K562 (cell line): ENCODE results near the gene NKAIN1. TPM values are rescaled to one million over a fixed set of nuclear protein-coding genes. Genes with fewer than 3 reads are reported as not detected.

Source experiments
- ATAC-seq: fragments of 200-7000 bp; cut with Tn5 transposase; 3 replicates; pipeline ENCODE4 v1.9.1; 2020; ENCODE audit warnings: moderate library complexity
- BruUV-seq: library from RNA; stranded (reverse); fragments of 400-500 nt; replicated peaks from 2 replicates; lab custom pipeline; 2021; lab: Mats Ljungman, UMichigan
- CTCF ChIA-PET: fragments of 300-600 bp; formaldehyde crosslinking; extraction: SDS; loops from one replicate; lab custom pipeline; 2021; ENCODE audit warnings: low intra/inter-chr PET ratio; lab: Yijun Ruan, JAX
- POLR2A ChIA-PET: fragments of 300-600, 350-650 bp; sonication (Branson Sonifier 250); formaldehyde crosslinking; extraction: SDS; loops from one replicate; lab custom pipeline; 2021; ENCODE audit warnings: antibody characterized with exemption, inconsistent platforms; lab: Yijun Ruan, JAX
- DNase-seq, 4 experiments: peaks; one replicate each; pipeline versions ENCODE4 v3.0.0 to v3.0.0-alpha.2; 2011 to 2018; ENCODE audit warnings: low spot score in 3 of 4, mixed read lengths in 3 of 4; ENCODE audit errors: extremely low read depth in 1 of 4
- FAIRE-seq: peaks from 2 replicates; lab custom pipeline; 2011; peaks lifted over from hg19 to GRCh38; lab: Jason Lieb, UNC
- H2AFZ ChIP-seq: 2 replicates; pipeline ENCODE4 v1.6.0; 2011; ENCODE audit warnings: low read depth, low read length, control low read depth, inconsistent platforms
- H3K27ac ChIP-seq: fragments of 200-600 bp; 3 replicates; pipeline ENCODE4 v1.8.0; 2011; ENCODE audit warnings: low read depth, mild to moderate bottlenecking, control low read depth, inconsistent platforms, low read length, moderate library complexity, mixed read lengths; ENCODE audit errors: extremely low read depth
- H3K27me3 ChIP-seq, 2 experiments: fragments of 300-600 bp in 1 of 2; 2 replicates in 1 of 2; 3 replicates in 1 of 2; pipeline versions ENCODE4 v1.6.0 to v1.8.0; 2011; ENCODE audit warnings: inconsistent platforms in 2 of 2, low read length in 2 of 2, mild to moderate bottlenecking in 1 of 2, mixed read lengths in 1 of 2, moderate library complexity in 1 of 2; ENCODE audit not compliant: control insufficient read depth in 2 of 2, insufficient read depth in 2 of 2
- H3K36me3 ChIP-seq: fragments of 300-600 bp; 3 replicates; pipeline ENCODE4 v1.8.0; 2011; ENCODE audit warnings: mild to moderate bottlenecking, low read length, inconsistent platforms; ENCODE audit not compliant: control insufficient read depth, insufficient read depth
- H3K4me1 ChIP-seq, 2 experiments: fragments of 200-600 bp in 1 of 2; replicated peaks in 1 of 2; 2 replicates in 1 of 2; 3 replicates in 1 of 2; pipeline versions ENCODE4 v1.5.1 to v1.8.0; 2011; ENCODE audit warnings: inconsistent platforms in 2 of 2, low read length in 2 of 2, mild to moderate bottlenecking in 1 of 2, mixed read lengths in 1 of 2, moderate library complexity in 1 of 2; ENCODE audit not compliant: control insufficient read depth in 2 of 2, insufficient read depth in 2 of 2
- H3K4me2 ChIP-seq: 2 replicates; pipeline ENCODE4 v1.6.1; 2011; ENCODE audit warnings: low read length, control low read depth, inconsistent platforms, mixed read lengths; ENCODE audit not compliant: insufficient read depth
- H3K4me3 ChIP-seq: fragments of 200-600 bp; sonication (generic), shearing (Covaris generic); 2 replicates; pipeline ENCODE4 v1.5.1; 2016; ENCODE audit warnings: control low read depth, inconsistent platforms
- H3K79me2 ChIP-seq: fragments of 200-600 bp; 3 replicates; pipeline ENCODE4 v1.8.0; 2011; ENCODE audit warnings: low read length, inconsistent platforms; ENCODE audit not compliant: control insufficient read depth, insufficient read depth
- H3K9ac ChIP-seq, 2 experiments: 2 replicates each; pipeline versions ENCODE4 v1.6.0 to v1.6.1; 2011; ENCODE audit warnings: low read depth in 2 of 2, low read length in 2 of 2, control low read depth in 1 of 2, inconsistent platforms in 1 of 2, mild to moderate bottlenecking in 1 of 2, mixed read lengths in 1 of 2; ENCODE audit not compliant: insufficient read depth in 1 of 2
- H3K9me1 ChIP-seq: one replicate; pipeline ENCODE4 v1.6.0; 2011; ENCODE audit warnings: inconsistent platforms, mild to moderate bottlenecking, low read length, moderate library complexity; ENCODE audit not compliant: control insufficient read depth, insufficient read depth
- H3K9me3 ChIP-seq: replicated peaks from 2 replicates; pipeline ENCODE4 v1.5.1; 2011; ENCODE audit warnings: low read depth, low read length, inconsistent platforms; ENCODE audit not compliant: control insufficient read depth, insufficient read depth
- H4K20me1 ChIP-seq: replicated peaks from 2 replicates; pipeline ENCODE4 v1.6.1; 2011; ENCODE audit warnings: low read length, inconsistent platforms, mixed read lengths; ENCODE audit not compliant: control insufficient read depth, insufficient read depth
- ADNP ChIP-seq: fragments of 200-800 bp; sonication (Bioruptor generic); IDR thresholded peaks from 2 replicates; pipeline ENCODE4 v1.6.1; 2016; ENCODE audit warnings: missing genetic modification characterization, missing compliant biosample characterization
- ARID1B ChIP-seq: fragments of 450-650 bp; IDR thresholded peaks from 2 replicates; pipeline ENCODE4 v1.6.1; 2016; ENCODE audit warnings: antibody characterized with exemption, mild to moderate bottlenecking, inconsistent platforms
- NRF1 ChIP-seq, 2 experiments: fragments of 450-650 bp; IDR thresholded peaks in 1 of 2; conservative IDR thresholded peaks in 1 of 2; 2 replicates each; pipeline ENCODE4 v1.6.1; 2014; ENCODE audit warnings: mild to moderate bottlenecking in 2 of 2
- TBL1XR1 ChIP-seq, 2 experiments: IDR thresholded peaks; 2 replicates each; pipeline ENCODE4 v1.6.1; 2012; ENCODE audit warnings: improper control_type of control experiment in 2 of 2, low read length in 2 of 2, mild to moderate bottlenecking in 1 of 2
- ZNF384 ChIP-seq: IDR thresholded peaks from 2 replicates; pipeline ENCODE4 v1.6.1; 2012; ENCODE audit warnings: low read depth, low read length, improper control_type of control experiment
- ZNF717 ChIP-seq: fragments of 250-450 bp; sonication (Bioruptor Pico); IDR thresholded peaks from 2 replicates; pipeline ENCODE4 v1.5.0; 2021
- WGBS: fragments of 100-300 bp; shearing (Covaris generic); methylation state at CpG from one replicate; pipeline ENCODE4 v1.1.6; 2016; ENCODE audit warnings: low coverage, mixed read lengths; ENCODE audit not compliant: insufficient coverage; ENCODE audit errors: missing lambda C conversion rate; 5-methylcytosine and 5-hydroxymethylcytosine counted together
- in situ Hi-C: fragments of 300-500 bp; cut with MboI; formaldehyde crosslinking; loops from 4 replicates; pipeline ENCODE4 v1.15.0; 2018; ENCODE audit warnings: inconsistent platforms, mixed read lengths
- intact Hi-C: fragments of 100-400 bp; cut with micrococcal nuclease; formaldehyde crosslinking; loops from 2 replicates; pipeline ENCODE4 v1.14.2; 2022
- polyA plus RNA-seq, 8 experiments: library from polyadenylated mRNA; depleted of rRNA in 4 of 8; stranded (reverse) in 5 of 8; unstranded in 3 of 8; fragments of >200 nt; fragmentation: Nextera tagmentation in 2 of 8; fragmentation: Illumina TruSeq in 1 of 8; extraction: Ambion mirVana in 2 of 8; extraction: Trizol in 1 of 8; gene quantifications; 2 replicates each; pipeline versions ENCODE4 v1.2.1 to v1.2.3, GENCODE V29; 2011 to 2014; ENCODE audit warnings: inconsistent platforms in 1 of 8, missing spikeins in 1 of 8
- total RNA-seq, 7 experiments: library from RNA; depleted of rRNA in 6 of 7; stranded (reverse); fragments of >200 nt in 6 of 7; fragmentation: Illumina TruSeq in 2 of 7; extraction: Trizol in 2 of 7; gene quantifications; 2 replicates each; pipeline versions ENCODE4 v1.2.1 to v1.2.3, GENCODE V29; 2011 to 2021; ENCODE audit warnings: low replicate concordance in 1 of 7
- TF ChIP-seq, protein P1 (sequence below): fragments of 450-650 bp; formaldehyde crosslinking; IDR thresholded peaks from 2 replicates; pipeline ENCODE4 v1.4.0; 2022; ENCODE audit warnings: missing genetic modification characterization
- TF ChIP-seq, protein P2 (sequence below): fragments of 450-650 bp; formaldehyde crosslinking; IDR thresholded peaks from 2 replicates; pipeline ENCODE4 v1.4.0; 2020; ENCODE audit warnings: mild to moderate bottlenecking, mixed read lengths

NKAIN1 gene
- total and polyA plus RNA-seq, 9 of the 15 experiments (the other 6 are each of a cell fraction or from before 2014, with no cell fraction given), result 0.03 to 0.22 (median 0.04) TPM; not detected in 3

DNA sequence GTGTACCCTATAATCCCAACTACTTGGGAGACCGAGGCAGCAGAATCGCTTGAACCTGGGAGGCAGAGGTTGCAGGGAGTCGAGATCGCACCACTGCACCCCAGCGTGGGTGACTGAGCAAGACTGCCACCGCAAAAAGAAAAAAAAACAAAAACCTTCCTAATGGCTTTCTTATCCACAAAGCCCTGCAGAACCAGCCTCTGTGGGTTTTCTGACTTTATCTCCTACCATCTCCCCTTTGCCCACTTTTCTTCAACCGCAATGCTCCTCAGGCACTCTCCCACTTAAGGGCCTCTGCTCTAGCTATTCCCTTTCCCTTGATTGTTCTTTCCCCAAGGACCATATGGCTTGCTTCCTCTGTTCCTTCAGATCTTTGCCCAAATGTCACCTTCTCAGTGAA lies 106.3 kb downstream of the NKAIN1 start:
- intact Hi-C loops, result no loop called here
- H3K36me3 ChIP-seq, result no peaks in the 10 kb centered on the region
- 0 out of 2 replicates have a peak overlapping the region, but pooled peaks have one; percentile 40 for H2AFZ ChIP-seq
- TF ChIP-seq ADNP (no peak), TBL1XR1 (IDR thresholded peaks at IDR 0.05; ENCODE audit: low read length in 2 of 2) (no peak), ZNF717 (CRISPR knock-in tag) (no peak), NRF1 (conservative IDR thresholded peaks at IDR 0.05 in 1 of 2, IDR thresholded peaks at IDR 0.05 in 1 of 2) (no peak), ZNF384 (peak; percentile 53; the same call in 1 of the 2 replicates), ARID1B (0 out of 2 replicates have a peak, but pooled peaks have one; percentile 7)
- TF ChIP-seq, protein P1, sequence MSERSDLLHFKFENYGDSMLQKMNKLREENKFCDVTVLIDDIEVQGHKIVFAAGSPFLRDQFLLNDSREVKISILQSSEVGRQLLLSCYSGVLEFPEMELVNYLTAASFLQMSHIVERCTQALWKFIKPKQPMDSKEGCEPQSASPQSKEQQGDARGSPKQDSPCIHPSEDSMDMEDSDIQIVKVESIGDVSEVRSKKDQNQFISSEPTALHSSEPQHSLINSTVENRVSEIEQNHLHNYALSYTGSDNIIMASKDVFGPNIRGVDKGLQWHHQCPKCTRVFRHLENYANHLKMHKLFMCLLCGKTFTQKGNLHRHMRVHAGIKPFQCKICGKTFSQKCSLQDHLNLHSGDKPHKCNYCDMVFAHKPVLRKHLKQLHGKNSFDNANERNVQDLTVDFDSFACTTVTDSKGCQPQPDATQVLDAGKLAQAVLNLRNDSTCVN, result 0 out of 2 replicates have a peak, but pooled peaks have one; percentile 25
- TF ChIP-seq, protein P2, sequence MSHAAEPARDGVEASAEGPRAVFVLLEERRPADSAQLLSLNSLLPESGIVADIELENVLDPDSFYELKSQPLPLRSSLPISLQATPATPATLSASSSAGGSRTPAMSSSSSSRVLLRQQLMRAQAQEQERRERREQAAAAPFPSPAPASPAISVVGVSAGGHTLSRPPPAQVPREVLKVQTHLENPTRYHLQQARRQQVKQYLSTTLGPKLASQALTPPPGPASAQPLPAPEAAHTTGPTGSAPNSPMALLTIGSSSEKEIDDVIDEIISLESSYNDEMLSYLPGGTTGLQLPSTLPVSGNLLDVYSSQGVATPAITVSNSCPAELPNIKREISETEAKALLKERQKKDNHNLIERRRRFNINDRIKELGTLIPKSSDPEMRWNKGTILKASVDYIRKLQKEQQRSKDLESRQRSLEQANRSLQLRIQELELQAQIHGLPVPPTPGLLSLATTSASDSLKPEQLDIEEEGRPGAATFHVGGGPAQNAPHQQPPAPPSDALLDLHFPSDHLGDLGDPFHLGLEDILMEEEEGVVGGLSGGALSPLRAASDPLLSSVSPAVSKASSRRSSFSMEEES, result no peak
- ChIA-PET CTCF (interaction anchor here (0.7 kb wide), 1 partner anchor 587 kb away, joined by 3 read pairs; no protein-coding TSS in a partner anchor), POLR2A (interaction anchor here (0.6 to 1.1 kb wide), 5 partner anchors 9 to 187 kb away, joined by 3 to 6 read pairs (median 4); partner anchors contain the start of gene PUM1)
- H3K4me2 ChIP-seq, result no peak overlapping the region
- H4K20me1 ChIP-seq, result no peaks in the 10 kb centered on the region
- FAIRE-seq (no peak), DNase-seq (no peak), ATAC-seq (peak; percentile 30; the same call in 1 of the 3 replicates)
- no peaks in the 10 kb centered on the region for H3K9me1 ChIP-seq
- H3K79me2 ChIP-seq, result no peaks in the 10 kb centered on the region
- H3K4me1 ChIP-seq, result no peaks in the 10 kb centered on the region; a peak in 1 of 5 replicates
- in situ Hi-C loops, result no loop called here
- H3K4me3 ChIP-seq, result no peak overlapping the region
- H3K27me3 ChIP-seq, result no peaks in the 10 kb centered on the region
- BruUV-seq, result no TSS peak
- 16% methylated on average over 2 of the region's 7 CpGs for WGBS
- H3K27ac ChIP-seq, result no peak overlapping the region
- 0 out of 4 replicates have a peak overlapping the region, but pooled peaks of 1 of the 2 experiments have one; percentile 43 for H3K9ac ChIP-seq
- H3K9me3 ChIP-seq, result peaks cover 2% of the 10 kb centered on the region; the same call in 1 of the 2 replicates

Other genes starting within 250 kb of the NKAIN1 start
- gene PUM1, start 174.2 kb downstream of the NKAIN1 start, total RNA-seq (2014; rRNA removed), result 42.9 and 56.3 TPM in 2 replicates
- 60.1 and 66.4 TPM in 2 replicates for gene PUM1, start 174.2 kb downstream of the NKAIN1 start, total RNA-seq (2014; rRNA removed; fragmentation: Illumina TruSeq; extraction: Trizol)
- 55.6 and 56.6 TPM in 2 replicates for gene PUM1, start 174.2 kb downstream of the NKAIN1 start, total RNA-seq (2015; rRNA removed; fragmentation: Illumina TruSeq; extraction: Trizol)
- 101 and 104 TPM in 2 replicates for gene PUM1, start 174.2 kb downstream of the NKAIN1 start, total RNA-seq (2021)
- gene PUM1, start 174.2 kb downstream of the NKAIN1 start, polyA plus RNA-seq (2011; rRNA removed), result 55.7 and 64.3 TPM in 2 replicates
- gene PUM1, start 174.2 kb downstream of the NKAIN1 start, polyA plus RNA-seq (2014; fragmentation: Illumina TruSeq; extraction: Trizol), result 52.1 and 60.9 TPM in 2 replicates
- 10 to 100 TPM; 37.7 to 43.8 TPM for gene PUM1, start 174.2 kb downstream of the NKAIN1 start, polyA plus RNA-seq (2014; fragmentation: Nextera tagmentation; extraction: Ambion mirVana)
- gene PUM1, start 174.2 kb downstream of the NKAIN1 start, polyA plus RNA-seq (2014; rRNA removed), result 46.4 and 49.5 TPM in 2 replicates
- gene SNRNP40, start 56.9 kb upstream of the NKAIN1 start, total RNA-seq (2014; rRNA removed), result 278 and 343 TPM in 2 replicates
- gene SNRNP40, start 56.9 kb upstream of the NKAIN1 start, total RNA-seq (2014; rRNA removed; fragmentation: Illumina TruSeq; extraction: Trizol), result 198 and 205 TPM in 2 replicates
- gene SNRNP40, start 56.9 kb upstream of the NKAIN1 start, total RNA-seq (2015; rRNA removed; fragmentation: Illumina TruSeq; extraction: Trizol), result 192 and 193 TPM in 2 replicates
- 163 and 164 TPM in 2 replicates for gene SNRNP40, start 56.9 kb upstream of the NKAIN1 start, total RNA-seq (2021)
- gene SNRNP40, start 56.9 kb upstream of the NKAIN1 start, polyA plus RNA-seq (2011; rRNA removed), result 184 and 230 TPM in 2 replicates
- gene SNRNP40, start 56.9 kb upstream of the NKAIN1 start, polyA plus RNA-seq (2014; fragmentation: Illumina TruSeq; extraction: Trizol), result 147 and 155 TPM in 2 replicates
- gene SNRNP40, start 56.9 kb upstream of the NKAIN1 start, polyA plus RNA-seq (2014; fragmentation: Nextera tagmentation; extraction: Ambion mirVana), result 10 to 100 TPM; 48.7 to 58.0 TPM
- gene SNRNP40, start 56.9 kb upstream of the NKAIN1 start, polyA plus RNA-seq (2014; rRNA removed), result 158 and 209 TPM in 2 replicates
- gene ZCCHC17, start 57.1 kb upstream of the NKAIN1 start, total RNA-seq (2014; rRNA removed), result 49.7 and 52.9 TPM in 2 replicates
- gene ZCCHC17, start 57.1 kb upstream of the NKAIN1 start, total RNA-seq (2014; rRNA removed; fragmentation: Illumina TruSeq; extraction: Trizol), result 74.7 and 89.2 TPM in 2 replicates
- gene ZCCHC17, start 57.1 kb upstream of the NKAIN1 start, total RNA-seq (2015; rRNA removed; fragmentation: Illumina TruSeq; extraction: Trizol), result 72.4 and 74.2 TPM in 2 replicates
- gene ZCCHC17, start 57.1 kb upstream of the NKAIN1 start, total RNA-seq (2021), result 46.9 and 49.2 TPM in 2 replicates
- 81.2 and 87.8 TPM in 2 replicates for gene ZCCHC17, start 57.1 kb upstream of the NKAIN1 start, polyA plus RNA-seq (2011; rRNA removed)
- 82.4 and 96.7 TPM in 2 replicates for gene ZCCHC17, start 57.1 kb upstream of the NKAIN1 start, polyA plus RNA-seq (2014; fragmentation: Illumina TruSeq; extraction: Trizol)
- 100 to 1,000 TPM; 104 to 150 TPM for gene ZCCHC17, start 57.1 kb upstream of the NKAIN1 start, polyA plus RNA-seq (2014; fragmentation: Nextera tagmentation; extraction: Ambion mirVana)
- gene ZCCHC17, start 57.1 kb upstream of the NKAIN1 start, polyA plus RNA-seq (2014; rRNA removed), result 58.2 and 63.7 TPM in 2 replicates
- gene FABP3, start 133.2 kb upstream of the NKAIN1 start, total RNA-seq (2014; rRNA removed), result not detected in 2 replicates
- gene FABP3, start 133.2 kb upstream of the NKAIN1 start, total RNA-seq (2014; rRNA removed; fragmentation: Illumina TruSeq; extraction: Trizol), result not detected in 2 replicates
- not detected in 2 replicates for gene FABP3, start 133.2 kb upstream of the NKAIN1 start, total RNA-seq (2015; rRNA removed; fragmentation: Illumina TruSeq; extraction: Trizol)
- gene FABP3, start 133.2 kb upstream of the NKAIN1 start, total RNA-seq (2021), result not detected in 2 replicates
- not detected in 2 replicates for gene FABP3, start 133.2 kb upstream of the NKAIN1 start, polyA plus RNA-seq (2011; rRNA removed)
- not detected in 2 replicates for gene FABP3, start 133.2 kb upstream of the NKAIN1 start, polyA plus RNA-seq (2014; fragmentation: Illumina TruSeq; extraction: Trizol)
- gene FABP3, start 133.2 kb upstream of the NKAIN1 start, polyA plus RNA-seq (2014; fragmentation: Nextera tagmentation; extraction: Ambion mirVana), result under 1 TPM in 1 of 2 experiments, not detected in 1; 0.22 TPM
- not detected in 2 replicates for gene FABP3, start 133.2 kb upstream of the NKAIN1 start, polyA plus RNA-seq (2014; rRNA removed)
- gene SERINC2, start 173.3 kb upstream of the NKAIN1 start, total RNA-seq (2014; rRNA removed), result 0.45 TPM in 1 of 2 replicates, not detected in the other
- gene SERINC2, start 173.3 kb upstream of the NKAIN1 start, total RNA-seq (2014; rRNA removed; fragmentation: Illumina TruSeq; extraction: Trizol), result 0.10 and 0.15 TPM in 2 replicates
- gene SERINC2, start 173.3 kb upstream of the NKAIN1 start, total RNA-seq (2015; rRNA removed; fragmentation: Illumina TruSeq; extraction: Trizol), result 0.22 and 0.23 TPM in 2 replicates
- 1.2 and 1.5 TPM in 2 replicates for gene SERINC2, start 173.3 kb upstream of the NKAIN1 start, total RNA-seq (2021)
- gene SERINC2, start 173.3 kb upstream of the NKAIN1 start, polyA plus RNA-seq (2011; rRNA removed), result 0.88 and 1.0 TPM in 2 replicates
- 0.70 and 1.2 TPM in 2 replicates for gene SERINC2, start 173.3 kb upstream of the NKAIN1 start, polyA plus RNA-seq (2014; fragmentation: Illumina TruSeq; extraction: Trizol)
- gene SERINC2, start 173.3 kb upstream of the NKAIN1 start, polyA plus RNA-seq (2014; fragmentation: Nextera tagmentation; extraction: Ambion mirVana), result under 1 TPM in 1 of 2 experiments, not detected in 1; 0.07 TPM
- gene SERINC2, start 173.3 kb upstream of the NKAIN1 start, polyA plus RNA-seq (2014; rRNA removed), result 1.0 and 1.8 TPM in 2 replicates